Stimulated activated CD8-positive, alpha-beta memory T cell treated with anti-CD3 and anti-CD28 coated beads, Interleukin-15, amount 100 ng/mL, for 1 hour (primary cell): Measurements from ENCODE around the gene SNX8.

Source experiments
- DNase-seq: peaks from one replicate; pipeline ENCODE4 v3.0.0-alpha.2; 2020; ENCODE audit warnings: low read depth

The SNX8 gene

DNA sequence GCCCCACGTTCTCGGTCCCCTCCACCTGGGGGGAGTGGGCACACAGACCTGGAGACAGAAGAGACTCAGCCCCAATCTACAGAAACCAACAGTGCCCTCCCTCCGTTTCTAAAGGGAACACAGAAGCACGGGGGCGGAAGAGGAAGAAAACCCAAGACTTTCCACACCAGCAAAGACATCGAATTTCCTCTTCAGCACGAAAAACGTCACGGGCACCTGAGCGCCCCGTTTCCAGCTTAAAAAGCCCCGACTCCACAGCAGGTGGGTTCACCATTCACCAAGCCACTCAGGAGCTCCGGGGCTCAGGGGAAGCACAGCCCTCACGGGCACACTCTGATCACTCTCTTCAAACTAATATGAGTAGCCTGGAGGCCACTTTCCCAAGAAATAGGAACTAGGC lies 52.6 kb downstream of the SNX8 start:
- peak; percentile 7 for DNase-seq

- DNase-seq: no peak
Observed at GRCh38 chr7:2260820-2261219, 53.4 kb downstream of the SNX8 start.

GRCh38 chr7:2259480-2259879 lies 54.8 kb downstream of the SNX8 start:
- DNase-seq: no peak

GRCh38 chr7:2258661-2259365 lies 55.4 kb downstream of the SNX8 start:
- DNase-seq: no peak

DNA sequence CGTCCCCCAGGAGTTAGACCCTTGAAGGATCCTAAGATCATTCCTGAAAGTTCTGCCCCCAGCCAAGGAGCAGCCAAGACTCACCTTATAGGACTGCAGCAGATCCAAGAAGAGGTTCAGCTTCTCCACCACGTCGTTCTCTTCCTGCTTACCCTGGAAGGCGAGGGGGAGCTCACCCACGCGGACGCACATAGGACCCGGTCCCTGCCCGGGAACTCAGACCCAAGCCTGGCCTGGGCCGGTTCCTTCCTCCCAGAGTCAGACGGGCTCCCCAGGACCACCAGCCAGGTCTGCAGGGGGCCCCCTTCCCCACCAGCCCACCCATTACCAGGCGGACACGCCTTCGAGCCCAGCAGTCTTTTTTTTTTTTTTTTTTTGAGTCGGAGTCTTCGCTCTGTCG lies 56.6 kb downstream of the SNX8 start:
- no peak for DNase-seq

- DNase-seq: no peak
Observed at GRCh38 chr7:2257046-2257551, 57.1 kb downstream of the SNX8 start.

DNA sequence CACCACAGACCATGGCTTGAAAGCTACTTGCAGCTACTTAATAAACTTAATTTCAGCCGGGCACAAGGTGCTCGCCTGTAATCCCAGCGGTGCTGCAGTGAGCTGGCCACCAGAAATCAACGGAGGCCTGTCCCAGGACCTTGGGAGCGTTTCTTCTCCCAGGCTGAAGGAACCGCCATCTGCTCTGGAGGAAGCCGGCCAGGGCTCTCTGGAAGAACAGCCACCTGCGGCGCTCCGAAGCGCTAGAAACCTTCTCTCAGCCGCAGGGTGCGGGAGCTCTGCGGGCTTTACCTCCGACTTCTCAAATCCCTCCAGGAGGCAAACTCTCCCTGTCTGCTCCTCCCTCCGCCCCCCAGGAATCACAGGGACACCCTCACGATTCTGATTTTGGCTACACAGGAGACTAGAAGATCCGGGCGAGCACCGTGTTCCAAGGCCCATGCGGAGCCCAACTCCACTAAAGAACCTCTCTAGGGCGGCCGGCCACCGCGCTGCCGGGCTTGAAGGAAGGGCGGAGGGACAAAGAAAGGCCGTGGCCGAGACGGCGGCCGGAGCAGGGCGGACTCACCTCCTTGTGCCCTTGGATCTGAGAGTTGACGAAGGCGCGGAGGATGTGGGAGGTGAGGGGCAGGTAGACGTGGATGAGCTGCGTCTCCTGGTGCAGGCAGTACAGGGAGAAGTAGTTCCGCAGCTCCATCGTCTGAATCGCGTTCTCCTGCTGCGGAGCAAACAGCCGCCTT lies 57.8 kb downstream of the SNX8 start:
- no peak for DNase-seq

GRCh38 chr7:2255145-2256139 lies 58.8 kb downstream of the SNX8 start:
- no peak for DNase-seq

DNA sequence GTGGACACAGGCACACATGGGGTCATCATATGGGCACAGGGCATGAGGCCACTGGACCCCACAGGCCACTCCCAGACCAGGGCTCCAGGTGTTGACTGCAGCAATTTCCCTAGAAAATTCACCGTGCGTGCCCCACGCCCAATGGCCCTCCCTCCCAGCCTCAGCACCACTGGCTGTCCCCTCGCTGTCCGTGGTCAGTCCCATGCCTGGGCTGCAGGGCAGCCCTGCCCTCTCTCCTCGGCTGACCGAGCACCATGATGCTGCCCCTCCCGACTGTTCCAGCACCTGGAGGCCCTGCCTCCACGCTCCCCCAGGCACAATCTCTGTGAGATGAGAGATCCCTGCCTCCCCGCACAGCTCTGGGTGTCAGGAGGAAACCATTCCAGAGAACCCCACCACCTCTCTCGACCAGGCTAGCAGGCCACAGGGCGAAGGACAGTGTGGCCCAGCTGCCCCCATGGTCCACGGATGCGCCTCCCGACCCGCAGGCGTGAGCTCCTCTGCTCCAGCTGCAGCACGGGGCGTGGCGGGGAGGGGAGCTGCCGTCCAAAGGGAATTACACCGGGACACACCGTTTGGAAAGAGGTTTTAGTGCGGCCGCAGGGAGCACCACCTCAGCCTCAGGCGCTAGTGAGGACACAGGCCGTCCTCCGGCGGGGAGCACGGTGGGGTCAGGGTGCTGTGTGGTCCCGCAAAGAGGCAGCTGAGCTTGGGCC lies 59.7 kb downstream of the SNX8 start:
- no peak for DNase-seq

- no peak for DNase-seq
Observed at GRCh38 chr7:2253525-2254244, 60.6 kb downstream of the SNX8 start.

DNA sequence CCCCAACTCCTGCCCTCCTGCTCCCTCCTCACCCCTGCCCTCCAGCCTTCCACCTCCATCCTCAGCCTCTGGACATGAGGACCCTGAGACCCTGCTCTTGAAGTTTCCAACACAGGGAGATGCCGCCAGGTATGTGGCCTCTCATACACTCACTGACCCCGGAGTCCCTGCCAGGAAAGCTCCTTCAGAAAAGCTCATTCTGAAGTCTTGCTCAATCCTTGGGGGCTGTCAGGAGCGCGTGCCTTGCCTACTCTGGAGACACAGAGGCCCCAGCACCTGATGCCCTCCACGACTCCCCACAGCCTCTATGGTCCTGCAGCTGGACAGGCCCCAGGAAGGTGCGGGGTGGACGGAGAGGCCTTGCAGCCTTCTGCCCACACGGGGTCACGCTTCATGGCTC lies 61.2 kb downstream of the SNX8 start:
- DNase-seq: no peak

DNA sequence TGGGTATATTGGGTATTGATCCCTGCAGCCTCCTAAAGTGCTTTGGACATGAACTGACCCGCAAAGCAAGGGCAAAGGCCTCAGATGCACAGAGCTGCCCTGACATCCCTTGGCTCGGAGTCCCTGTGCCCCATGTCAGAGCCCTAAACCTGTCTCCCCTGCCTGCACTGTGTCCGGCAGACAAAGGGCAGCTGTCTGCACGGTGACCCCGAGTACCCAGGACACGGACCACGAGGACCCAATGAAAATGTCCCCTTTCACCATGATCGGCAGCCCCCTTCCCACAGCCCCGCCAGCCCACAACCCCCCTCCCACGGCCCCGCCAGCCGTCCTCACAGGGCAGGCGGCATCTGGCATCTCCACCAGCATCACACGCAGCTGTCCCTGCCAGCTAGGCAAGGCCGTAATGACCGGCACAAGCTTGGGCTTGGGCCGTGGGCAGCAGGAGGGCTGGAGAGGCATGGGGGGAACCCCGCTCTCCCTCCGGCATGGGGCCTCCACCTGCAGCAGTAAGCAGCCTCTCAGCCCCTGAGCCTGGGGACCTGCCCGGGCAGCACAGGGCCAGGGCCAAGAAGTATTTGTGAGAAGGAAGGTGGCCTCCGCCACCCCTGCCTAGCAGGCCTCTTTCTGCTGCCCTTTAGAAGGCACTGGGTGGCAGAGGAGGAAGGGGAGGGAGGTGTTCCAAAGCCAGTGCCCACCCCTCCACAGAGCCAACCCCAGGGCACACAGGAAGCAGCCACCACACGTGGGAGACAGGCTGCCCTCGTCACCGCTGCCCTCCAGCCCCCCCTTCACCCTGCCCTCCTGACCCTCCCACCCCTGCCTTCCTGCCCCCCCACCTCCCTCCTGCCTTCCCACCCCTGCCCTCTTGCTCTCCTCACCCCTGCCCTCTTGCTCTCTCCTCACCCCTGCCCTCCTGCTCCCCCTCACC lies 62.1 kb downstream of the SNX8 start:
- DNase-seq: no peak

DNA sequence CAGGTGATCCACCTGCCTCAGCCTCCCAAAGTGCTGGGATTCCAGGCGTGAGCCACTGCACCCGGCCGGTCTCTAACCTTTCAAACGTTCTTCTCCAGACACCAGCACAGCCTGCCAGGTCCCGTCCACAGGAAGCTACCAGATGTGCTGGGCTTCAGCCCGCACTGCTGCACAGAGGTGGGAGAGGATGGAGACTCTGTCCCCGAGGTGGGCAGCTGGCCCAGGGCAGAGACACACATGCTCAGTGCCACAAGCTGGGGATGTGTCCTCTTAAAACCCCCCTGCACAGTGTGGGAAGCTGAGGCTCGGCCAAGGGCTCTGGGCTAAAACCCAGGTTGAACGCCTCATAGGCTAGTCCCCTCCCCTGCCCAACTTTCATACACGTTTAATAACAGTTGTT lies 62.9 kb downstream of the SNX8 start:
- no peak for DNase-seq

- DNase-seq: no peak
Observed at GRCh38 chr7:2249744-2250323, 64.4 kb downstream of the SNX8 start.

GRCh38 chr7:2248984-2249694 lies 65.1 kb downstream of the SNX8 start:
- no peak for DNase-seq

- DNase-seq: no peak
Observed at GRCh38 chr7:2247141-2247995, 66.9 kb downstream of the SNX8 start.

DNA sequence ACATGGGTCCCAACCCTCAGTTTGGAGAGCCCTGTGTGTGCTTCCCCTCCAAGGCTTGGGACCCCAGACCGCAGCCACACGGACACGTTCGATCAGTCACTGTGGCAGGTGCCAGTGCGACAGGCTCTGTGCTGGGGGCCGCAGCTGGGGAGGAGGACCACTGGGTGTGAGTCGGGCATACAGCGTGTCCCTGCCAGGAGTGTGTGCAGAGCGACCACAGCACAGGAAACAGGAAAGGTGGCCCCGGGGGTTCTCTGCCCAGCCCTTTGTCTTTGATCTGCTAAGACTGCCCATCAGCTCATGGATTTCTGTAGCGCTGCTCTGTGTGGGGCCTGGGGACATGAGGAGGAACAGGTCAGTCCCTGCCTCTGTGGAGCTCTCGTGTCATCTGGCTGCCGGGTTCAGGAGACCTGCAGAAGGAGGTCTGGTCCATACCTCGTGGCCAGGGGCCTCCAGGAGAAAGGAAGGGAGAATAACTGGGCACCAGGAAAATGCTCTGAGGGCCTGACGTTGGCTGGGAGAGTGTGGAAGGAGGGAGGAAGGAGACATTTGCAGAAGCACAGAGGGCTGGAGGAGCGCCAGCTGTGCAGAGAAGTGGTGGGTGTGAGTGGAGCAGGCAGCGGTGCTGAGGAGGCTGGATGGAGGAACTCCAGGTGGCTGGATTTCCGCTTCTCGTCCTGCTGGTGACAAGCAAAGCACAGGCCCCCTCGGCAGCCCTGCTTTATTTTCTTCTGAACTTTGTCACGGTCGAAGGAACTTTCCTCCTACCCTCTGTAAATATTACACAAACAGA lies 68.2 kb downstream of the SNX8 start:
- no peak for DNase-seq
